Erythroblast (primary cell): ENCODE measurements around the gene C1QTNF4.

Experiments
- GATA1 ChIP-seq: IDR thresholded peaks from 2 replicates; pipeline ENCODE4 v1.6.1; 2011; ENCODE audit warnings: low read depth, mild to moderate bottlenecking, control low read depth, low read length, moderate library complexity
- POLR2A ChIP-seq: IDR thresholded peaks from 2 replicates; pipeline ENCODE4 v1.6.1; 2011; ENCODE audit warnings: mild to moderate bottlenecking, low read length

DNA sequence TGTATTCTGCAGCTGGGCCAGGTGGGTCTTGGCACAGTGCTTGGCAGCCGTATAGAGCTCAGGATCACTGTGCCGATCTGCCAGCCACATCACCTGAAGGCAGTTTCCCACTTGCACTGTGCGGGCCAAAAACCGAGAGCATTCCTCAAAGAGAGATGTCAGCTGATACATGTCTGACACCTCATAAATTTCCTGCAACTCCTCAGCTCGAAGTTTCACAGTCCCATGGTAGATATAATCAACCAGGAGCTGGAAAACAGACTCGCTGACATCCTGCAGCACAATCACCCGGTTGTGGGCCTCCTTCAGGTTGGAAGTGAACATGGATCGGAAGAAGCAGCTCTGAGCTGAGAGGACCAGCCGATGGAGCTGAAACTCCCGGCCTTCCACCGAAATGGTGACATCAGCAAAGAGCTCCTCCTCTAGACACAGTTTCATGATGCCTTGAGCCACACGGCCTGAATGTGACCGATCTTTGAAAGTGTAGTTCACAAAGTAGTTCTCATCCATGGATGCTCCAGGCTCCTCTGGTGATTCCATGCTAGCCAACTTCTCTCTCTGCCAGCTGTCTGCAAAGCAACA lies 16.7 kb downstream of the C1QTNF4 start:
- TF ChIP-seq POLR2A, result no peak
- TF ChIP-seq GATA1, result no peak
